ENCODE measurements around the gene LAMTOR3.

The LAMTOR3 gene

GRCh38 chr4:99894161-99894997 is at the start of gene LAMTOR3:
LAMTOR3 (minus strand) TSS chr4:99894427; CDS start chr4:99893963, 464 bp downstream.
- no peak for TF ChIP-seq CTCF (IDR thresholded peaks at IDR 0.05; ENCODE audit: extremely low read depth, insufficient read depth, missing control alignments)
- in situ Hi-C loops (cut with MboI; ENCODE audit: low pct_unique_long_range_greater_than_20kb, low sequenced_read_pairs, unreplicated experiment), result no loop called here
- DNase-seq (ENCODE audit: low spot score), result peak; percentile 92

GRCh38 chr4:99938243-99938753 is 44.1 kb upstream of the LAMTOR3 start:
- in situ Hi-C loops (cut with MboI; ENCODE audit: low pct_unique_long_range_greater_than_20kb, low sequenced_read_pairs, unreplicated experiment), result no loop called here
- TF ChIP-seq CTCF (IDR thresholded peaks at IDR 0.05; ENCODE audit: extremely low read depth, insufficient read depth, missing control alignments), result no peak

GRCh38 chr4:99934891-99935290 is 40.7 kb upstream of the LAMTOR3 start:
- in situ Hi-C loops (cut with MboI; ENCODE audit: low pct_unique_long_range_greater_than_20kb, low sequenced_read_pairs, unreplicated experiment), result no loop called here
- TF ChIP-seq CTCF (IDR thresholded peaks at IDR 0.05; ENCODE audit: extremely low read depth, insufficient read depth, missing control alignments), result no peak
- DNase-seq (ENCODE audit: low spot score), result no peak

More at GRCh38 chr4:99938243-99938753, 44.1 kb upstream of the LAMTOR3 start:
- DNase-seq (ENCODE audit: low spot score), result no peak

- in situ Hi-C loops (cut with MboI; ENCODE audit: low pct_unique_long_range_greater_than_20kb, low sequenced_read_pairs, unreplicated experiment), result no loop called here
- no peak for TF ChIP-seq CTCF (IDR thresholded peaks at IDR 0.05; ENCODE audit: extremely low read depth, insufficient read depth, missing control alignments)
- no peak for DNase-seq (ENCODE audit: low spot score)
Measured at GRCh38 chr4:99927566-99927965, 33.3 kb upstream of the LAMTOR3 start.

GRCh38 chr4:99921174-99921573 is 26.9 kb upstream of the LAMTOR3 start:
- TF ChIP-seq CTCF (IDR thresholded peaks at IDR 0.05; ENCODE audit: extremely low read depth, insufficient read depth, missing control alignments), result no peak
- no peak for DNase-seq (ENCODE audit: low spot score)
- in situ Hi-C loops (cut with MboI; ENCODE audit: low pct_unique_long_range_greater_than_20kb, low sequenced_read_pairs, unreplicated experiment), result no loop called here

GRCh38 chr4:99918656-99919055 is 24.4 kb upstream of the LAMTOR3 start:
- DNase-seq (ENCODE audit: low spot score), result no peak
- in situ Hi-C loops (cut with MboI; ENCODE audit: low pct_unique_long_range_greater_than_20kb, low sequenced_read_pairs, unreplicated experiment), result no loop called here
- no peak for TF ChIP-seq CTCF (IDR thresholded peaks at IDR 0.05; ENCODE audit: extremely low read depth, insufficient read depth, missing control alignments)
